Activated T-cell treated with anti-CD3 and anti-CD28 coated beads for 1 hour (primary cell): ENCODE results near the gene DNAAF8.

Experiments used
- DNase-seq: peaks from one replicate; pipeline ENCODE4 v3.0.0-alpha.2; 2020; ENCODE audit warnings: low read depth

The DNAAF8 gene

GRCh38 chr16:4695473-4696171 is 38.7 kb upstream of the DNAAF8 start:
- no peak for DNase-seq

- no peak for DNase-seq
These were observed 38.0 kb upstream of the DNAAF8 start for GRCh38 chr16:4696172-4696904.

DNA sequence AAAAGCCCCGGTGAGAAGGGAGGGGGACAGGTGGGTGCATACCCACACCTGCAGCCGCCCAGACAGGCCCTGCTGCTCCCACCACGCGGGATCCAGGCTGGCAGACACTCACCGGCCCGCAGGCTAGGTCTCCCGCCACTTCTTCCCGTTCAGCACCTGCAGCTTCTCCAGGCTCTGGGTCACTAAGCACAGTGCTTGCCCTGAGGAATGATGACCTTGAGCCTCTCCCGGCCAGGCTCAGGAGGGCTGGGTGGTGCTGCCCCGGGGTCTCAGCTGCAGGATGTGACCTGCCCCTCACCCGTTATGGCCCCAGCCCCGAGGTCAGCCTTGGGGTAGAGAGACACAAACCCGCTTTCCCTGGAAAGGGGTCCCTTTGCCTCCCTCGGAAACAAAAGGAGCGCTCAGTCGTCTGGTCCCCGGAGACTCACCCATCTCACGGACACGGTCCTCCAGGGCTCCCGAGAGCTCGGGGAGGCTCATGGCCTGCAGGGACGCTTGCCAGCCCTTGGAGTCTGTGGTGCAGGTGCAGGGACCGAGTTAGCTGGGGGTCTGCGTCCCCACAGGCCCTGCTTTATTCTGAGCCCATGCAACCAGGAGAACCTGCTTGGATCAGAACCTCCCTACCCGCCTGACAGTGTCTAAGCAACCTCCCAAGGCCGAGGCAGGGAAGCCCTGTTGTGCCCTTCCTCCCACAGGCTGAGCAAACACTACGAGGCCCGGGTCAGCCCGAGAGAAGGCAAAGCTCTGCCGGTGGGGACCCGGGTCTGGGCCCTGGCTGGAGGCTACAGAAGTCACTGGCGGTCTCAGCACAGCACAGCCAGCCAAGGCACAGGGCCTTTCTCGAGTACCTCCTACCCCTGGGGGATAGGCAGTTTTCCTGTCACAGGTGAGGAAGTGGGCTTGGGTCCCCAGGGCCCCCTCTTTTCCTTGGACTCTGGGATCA is 37.2 kb upstream of the DNAAF8 start:
- no peak for DNase-seq

GRCh38 chr16:4697848-4698291 is 36.5 kb upstream of the DNAAF8 start:
- no peak for DNase-seq

DNA sequence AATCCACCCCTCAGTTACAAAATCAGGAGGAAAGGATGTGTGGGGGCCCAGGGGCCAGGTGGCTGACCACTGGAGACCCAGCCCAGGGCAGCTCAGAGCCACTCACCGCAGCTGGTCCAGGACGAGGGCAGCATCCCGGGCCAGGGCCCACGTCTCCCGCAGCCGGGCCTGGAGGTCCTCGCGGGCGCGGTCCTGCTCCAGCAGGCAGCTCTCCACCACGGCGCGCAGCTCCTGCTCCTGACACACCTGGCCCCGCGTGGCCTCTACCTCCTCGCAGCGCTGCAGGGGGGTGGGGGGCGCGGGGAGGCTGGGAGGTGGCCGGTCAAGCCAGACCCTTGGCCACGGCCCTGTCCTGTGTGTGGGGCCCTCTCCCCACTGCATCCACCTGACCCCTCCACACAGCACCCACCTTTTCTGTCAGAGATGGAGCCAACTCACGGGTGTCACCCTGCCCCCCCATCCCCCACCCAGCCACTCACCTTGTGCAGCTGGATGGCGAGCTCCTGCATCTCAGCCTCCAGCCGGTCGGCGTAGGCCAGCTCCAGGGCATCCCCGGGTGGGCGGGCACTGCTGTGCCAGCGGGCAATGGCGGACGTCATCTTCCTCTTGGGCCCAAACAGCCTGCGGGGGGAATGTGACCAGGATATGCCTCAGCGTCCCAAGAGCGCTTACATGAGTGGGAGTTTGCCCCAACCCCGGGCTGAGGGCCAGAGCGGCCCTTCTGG is 35.9 kb upstream of the DNAAF8 start:
- DNase-seq = no peak

DNA sequence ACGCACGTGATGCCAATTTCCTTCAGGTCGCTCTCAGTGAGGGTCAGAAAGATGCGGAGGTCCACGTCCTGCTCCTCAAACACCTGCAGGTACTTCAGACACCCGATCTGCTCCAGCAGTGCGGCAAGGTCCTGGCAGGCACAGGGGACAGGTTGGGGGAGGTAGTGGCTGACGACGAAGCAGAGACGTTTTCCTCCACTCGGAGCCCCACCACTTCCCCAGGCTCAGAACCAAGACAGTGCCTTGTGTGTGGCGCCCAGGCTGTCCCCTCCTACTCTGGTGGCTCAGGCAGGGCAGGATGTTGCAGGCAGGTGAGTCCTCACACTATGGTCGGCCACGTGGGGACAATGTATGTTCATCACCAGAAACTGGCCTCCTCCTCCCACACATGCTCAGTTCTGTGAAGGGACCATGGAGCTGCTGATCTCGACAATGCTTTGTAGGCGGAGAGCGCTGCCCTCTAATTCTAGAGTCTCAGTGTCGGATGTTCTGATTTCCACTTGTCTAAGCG is 35.2 kb upstream of the DNAAF8 start:
- no peak for DNase-seq

DNA sequence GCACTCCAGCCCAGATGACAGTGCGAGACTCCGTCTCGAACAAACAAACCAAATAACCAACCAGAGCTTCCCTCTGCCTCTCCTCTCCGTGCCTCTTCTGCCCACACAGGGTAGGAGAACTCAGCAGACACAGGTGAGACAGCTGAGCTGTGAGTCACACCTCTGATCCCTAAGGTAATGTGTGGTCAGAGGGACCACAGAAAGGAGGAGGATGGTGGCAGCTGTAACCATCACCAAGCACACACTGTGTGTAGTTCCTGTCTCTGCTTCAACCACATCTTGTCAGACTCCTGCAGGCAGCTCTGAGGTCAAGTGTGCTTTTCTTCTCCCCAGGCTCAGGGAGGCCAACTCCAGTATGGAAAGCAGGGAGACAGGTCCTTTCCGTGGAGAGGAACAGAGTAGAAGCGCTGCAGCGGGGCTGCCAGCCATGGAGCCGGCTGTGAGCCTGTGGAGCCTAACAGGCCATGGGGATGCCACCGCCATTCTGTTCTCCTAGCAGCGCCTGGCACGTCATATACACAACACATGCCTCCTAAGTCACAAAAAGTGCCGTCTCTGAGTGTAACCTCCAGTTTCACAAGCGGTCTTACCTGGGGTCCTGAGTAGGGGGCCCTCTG is 33.8 kb upstream of the DNAAF8 start:
- no peak for DNase-seq

GRCh38 chr16:4700997-4701743 is 33.2 kb upstream of the DNAAF8 start:
- no peak for DNase-seq

GRCh38 chr16:4701791-4702465 is 32.4 kb upstream of the DNAAF8 start:
- no peak for DNase-seq

DNA sequence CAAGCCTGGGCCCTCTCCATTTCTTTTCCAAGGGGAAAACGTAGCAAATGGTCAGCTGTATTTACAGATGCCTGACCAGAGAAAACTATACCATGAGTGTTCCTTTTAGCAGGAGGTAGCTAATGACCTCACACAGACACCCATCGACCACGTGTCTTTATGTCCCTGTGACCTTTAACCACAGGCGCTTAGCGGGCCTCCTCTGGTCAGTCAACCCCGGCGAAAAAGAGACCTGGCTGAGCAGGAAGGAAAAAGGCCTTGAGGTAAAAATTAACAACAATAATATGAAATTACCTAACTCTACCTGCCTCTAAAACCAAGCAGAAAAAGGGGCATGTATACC is 31.9 kb upstream of the DNAAF8 start:
- no peak for DNase-seq

GRCh38 chr16:4703906-4704305 is 30.4 kb upstream of the DNAAF8 start:
- DNase-seq = no peak

DNA sequence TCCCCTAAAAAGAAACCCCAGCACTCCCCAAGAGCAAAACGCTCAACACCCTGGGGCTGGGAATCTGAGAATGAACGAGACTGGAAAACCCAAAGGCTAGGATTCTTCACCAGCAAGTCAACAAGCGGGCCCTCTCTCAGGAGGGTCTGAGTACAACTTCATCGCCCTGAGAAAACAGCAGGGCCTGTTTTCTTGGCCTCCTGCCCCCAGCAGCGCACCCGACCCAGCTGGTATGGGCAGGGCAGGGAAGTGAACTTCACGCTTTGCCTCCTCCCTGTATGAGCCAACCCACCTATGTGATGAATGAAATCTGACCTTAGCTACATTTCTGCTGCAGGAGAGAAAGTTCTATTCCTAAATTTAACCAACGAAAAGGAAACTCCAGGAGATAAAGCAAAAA is 29.8 kb upstream of the DNAAF8 start:
- no peak for DNase-seq

GRCh38 chr16:4704913-4705312 is 29.4 kb upstream of the DNAAF8 start:
- DNase-seq = no peak

GRCh38 chr16:4706871-4707270 is 27.5 kb upstream of the DNAAF8 start:
- no peak for DNase-seq

DNA sequence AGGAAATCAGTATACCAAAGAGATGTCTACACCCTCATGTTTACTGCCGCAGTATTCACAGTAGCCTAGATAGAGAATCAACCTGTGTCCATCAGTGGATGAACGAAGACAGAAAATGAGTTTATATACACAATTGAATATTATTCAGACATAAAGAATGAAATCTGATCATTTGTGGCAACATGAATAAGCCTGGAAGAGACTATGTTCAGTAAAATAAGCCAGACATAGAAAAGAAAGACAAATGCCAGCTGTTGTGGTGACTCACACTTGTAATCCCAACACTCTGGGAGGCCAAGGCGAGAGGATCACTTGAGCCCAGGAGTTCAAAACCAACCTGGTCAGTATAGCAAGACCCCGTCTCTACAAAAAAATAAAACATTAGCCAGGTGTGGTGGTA is 24.9 kb upstream of the DNAAF8 start:
- DNase-seq = no peak

DNA sequence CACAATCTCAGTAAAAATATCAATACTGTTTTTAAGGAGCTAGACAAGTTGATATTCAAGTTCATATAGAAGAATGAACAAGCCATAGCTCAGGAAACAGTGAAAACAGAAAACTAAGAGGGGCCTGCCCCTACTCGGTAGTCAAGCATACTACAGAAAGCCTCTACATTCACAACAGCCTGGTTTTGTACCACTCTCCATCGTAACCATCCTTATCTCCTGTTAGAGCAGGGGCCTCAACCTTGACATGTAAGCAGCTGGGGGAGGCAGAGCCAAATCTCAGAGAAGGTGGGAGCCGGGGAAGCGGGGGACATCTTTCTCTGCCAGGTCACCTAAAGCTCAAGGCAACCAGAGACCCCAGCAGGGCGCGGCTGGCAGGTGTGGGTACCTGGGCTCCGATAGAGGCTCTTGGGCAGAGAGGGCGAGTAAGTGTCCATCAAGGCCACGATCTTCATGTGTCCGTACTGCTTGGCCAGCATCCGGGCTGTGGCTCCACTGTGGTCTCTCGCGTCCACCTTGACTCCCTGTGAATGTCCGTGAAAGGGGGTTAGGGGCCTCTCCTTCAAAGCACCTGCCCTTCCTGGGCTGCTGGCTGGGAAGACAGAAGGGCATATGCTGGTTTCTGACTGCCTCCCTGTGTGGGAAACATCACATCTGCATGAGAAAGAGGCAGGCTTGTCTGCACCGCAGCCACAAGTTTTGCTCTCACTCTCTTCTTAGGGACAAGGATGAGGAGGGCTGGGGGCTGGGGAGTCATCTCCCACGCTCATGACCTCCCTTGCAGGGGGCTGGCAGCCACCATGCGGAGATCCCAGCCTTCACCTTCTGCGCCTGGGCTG is 20.5 kb upstream of the DNAAF8 start:
- no peak for DNase-seq

GRCh38 chr16:4714996-4715395 is 19.3 kb upstream of the DNAAF8 start:
- no peak for DNase-seq

DNA sequence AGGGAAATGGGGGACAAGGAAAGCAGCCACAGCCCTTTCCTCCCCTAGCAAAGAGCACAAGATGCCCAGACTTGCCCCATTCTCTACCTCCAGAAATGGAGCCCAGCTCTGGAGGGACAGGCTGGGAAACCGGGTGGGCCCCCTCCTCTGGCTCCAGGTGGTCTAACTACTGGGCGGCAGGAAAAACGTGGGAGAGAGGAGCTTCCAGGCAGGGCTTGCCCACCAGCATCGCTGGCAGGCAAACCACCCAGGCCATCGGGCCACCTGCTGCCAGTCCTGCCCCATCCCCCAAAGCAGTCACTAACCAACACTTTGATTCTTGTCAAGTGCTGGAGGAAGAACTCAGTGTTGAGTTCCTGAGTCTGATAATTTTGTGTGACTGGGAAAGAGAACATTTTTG is 15.9 kb upstream of the DNAAF8 start:
- DNase-seq = no peak
